ENCODE results near the gene CACNB2.

DNA sequence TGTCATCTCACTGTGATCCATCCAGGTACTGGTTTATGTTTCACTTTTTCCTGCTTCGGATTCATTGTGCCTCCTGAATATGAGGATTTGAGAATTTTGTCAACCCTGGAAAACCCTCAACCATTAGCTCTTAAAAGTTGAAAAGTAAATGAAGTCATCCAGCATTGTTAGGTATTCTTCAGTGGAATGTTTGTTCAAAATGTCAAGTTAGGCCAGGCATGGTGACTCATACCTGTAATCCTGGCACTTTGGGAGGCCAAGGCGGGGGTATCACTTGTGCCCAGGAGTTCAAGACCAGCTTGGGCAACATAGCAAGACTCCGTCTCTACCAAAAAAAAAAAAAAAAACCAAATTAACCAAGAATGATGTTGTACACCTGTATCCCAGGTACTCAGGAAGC is 289.1 kb downstream of the CACNB2 start:
- TF ChIP-seq, protein P1, sequence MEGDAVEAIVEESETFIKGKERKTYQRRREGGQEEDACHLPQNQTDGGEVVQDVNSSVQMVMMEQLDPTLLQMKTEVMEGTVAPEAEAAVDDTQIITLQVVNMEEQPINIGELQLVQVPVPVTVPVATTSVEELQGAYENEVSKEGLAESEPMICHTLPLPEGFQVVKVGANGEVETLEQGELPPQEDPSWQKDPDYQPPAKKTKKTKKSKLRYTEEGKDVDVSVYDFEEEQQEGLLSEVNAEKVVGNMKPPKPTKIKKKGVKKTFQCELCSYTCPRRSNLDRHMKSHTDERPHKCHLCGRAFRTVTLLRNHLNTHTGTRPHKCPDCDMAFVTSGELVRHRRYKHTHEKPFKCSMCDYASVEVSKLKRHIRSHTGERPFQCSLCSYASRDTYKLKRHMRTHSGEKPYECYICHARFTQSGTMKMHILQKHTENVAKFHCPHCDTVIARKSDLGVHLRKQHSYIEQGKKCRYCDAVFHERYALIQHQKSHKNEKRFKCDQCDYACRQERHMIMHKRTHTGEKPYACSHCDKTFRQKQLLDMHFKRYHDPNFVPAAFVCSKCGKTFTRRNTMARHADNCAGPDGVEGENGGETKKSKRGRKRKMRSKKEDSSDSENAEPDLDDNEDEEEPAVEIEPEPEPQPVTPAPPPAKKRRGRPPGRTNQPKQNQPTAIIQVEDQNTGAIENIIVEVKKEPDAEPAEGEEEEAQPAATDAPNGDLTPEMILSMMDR (IDR thresholded peaks at IDR 0.05; ENCODE audit: low read depth, low read length, poor library complexity, severe bottlenecking), result no peak
- TF ChIP-seq EZH2phosphoT487 (IDR thresholded peaks at IDR 0.05; ENCODE audit: borderline replicate concordance, low read length), result no peak

Measured in DOHH2 (cell line).